Measurements from ENCODE around the gene HES1. TPM values are rescaled to one million over a fixed set of nuclear protein-coding genes. Genes with fewer than 3 reads are reported as not detected.

HES1 gene
- total and polyA plus RNA-seq, 10 of the 15 experiments (the other 5 are each of a cell fraction or from before 2014, with no cell fraction given): 0.46 to 5.3 (median 2.3) TPM

DNA sequence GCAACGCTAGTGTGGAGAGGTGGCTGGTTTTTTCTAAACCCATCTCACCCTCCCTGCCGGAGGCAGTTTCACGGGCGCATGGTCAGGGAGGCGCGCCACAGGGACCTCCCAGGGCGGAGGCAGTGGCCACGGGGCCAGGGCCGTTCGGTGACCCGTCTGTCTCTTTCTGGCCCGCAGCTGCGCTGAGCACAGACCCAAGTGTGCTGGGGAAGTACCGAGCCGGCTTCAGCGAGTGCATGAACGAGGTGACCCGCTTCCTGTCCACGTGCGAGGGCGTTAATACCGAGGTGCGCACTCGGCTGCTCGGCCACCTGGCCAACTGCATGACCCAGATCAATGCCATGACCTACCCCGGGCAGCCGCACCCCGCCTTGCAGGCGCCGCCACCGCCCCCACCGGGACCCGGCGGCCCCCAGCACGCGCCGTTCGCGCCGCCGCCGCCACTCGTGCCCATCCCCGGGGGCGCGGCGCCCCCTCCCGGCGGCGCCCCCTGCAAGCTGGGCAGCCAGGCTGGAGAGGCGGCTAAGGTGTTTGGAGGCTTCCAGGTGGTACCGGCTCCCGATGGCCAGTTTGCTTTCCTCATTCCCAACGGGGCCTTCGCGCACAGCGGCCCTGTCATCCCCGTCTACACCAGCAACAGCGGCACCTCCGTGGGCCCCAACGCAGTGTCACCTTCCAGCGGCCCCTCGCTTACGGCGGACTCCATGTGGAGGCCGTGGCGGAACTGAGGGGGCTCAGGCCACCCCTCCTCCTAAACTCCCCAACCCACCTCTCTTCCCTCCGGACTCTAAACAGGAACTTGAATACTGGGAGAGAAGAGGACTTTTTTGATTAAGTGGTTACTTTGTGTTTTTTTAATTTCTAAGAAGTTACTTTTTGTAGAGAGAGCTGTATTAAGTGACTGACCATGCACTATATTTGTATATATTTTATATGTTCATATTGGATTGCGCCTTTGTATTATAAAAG lies 1.8 kb downstream of the HES1 start (continued):
- TF ChIP-seq, protein P1, sequence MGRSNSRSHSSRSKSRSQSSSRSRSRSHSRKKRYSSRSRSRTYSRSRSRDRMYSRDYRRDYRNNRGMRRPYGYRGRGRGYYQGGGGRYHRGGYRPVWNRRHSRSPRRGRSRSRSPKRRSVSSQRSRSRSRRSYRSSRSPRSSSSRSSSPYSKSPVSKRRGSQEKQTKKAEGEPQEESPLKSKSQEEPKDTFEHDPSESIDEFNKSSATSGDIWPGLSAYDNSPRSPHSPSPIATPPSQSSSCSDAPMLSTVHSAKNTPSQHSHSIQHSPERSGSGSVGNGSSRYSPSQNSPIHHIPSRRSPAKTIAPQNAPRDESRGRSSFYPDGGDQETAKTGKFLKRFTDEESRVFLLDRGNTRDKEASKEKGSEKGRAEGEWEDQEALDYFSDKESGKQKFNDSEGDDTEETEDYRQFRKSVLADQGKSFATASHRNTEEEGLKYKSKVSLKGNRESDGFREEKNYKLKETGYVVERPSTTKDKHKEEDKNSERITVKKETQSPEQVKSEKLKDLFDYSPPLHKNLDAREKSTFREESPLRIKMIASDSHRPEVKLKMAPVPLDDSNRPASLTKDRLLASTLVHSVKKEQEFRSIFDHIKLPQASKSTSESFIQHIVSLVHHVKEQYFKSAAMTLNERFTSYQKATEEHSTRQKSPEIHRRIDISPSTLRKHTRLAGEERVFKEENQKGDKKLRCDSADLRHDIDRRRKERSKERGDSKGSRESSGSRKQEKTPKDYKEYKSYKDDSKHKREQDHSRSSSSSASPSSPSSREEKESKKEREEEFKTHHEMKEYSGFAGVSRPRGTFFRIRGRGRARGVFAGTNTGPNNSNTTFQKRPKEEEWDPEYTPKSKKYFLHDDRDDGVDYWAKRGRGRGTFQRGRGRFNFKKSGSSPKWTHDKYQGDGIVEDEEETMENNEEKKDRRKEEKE (IDR thresholded peaks at IDR 0.05): no peak
- TF ChIP-seq RCOR1 (conservative IDR thresholded peaks at IDR 0.05; ENCODE audit: low read depth, low read length): no peak
- no peak; the same call in 1 of the 2 replicates for TF ChIP-seq MTA3 (IDR thresholded peaks at IDR 0.05; ENCODE audit: borderline replicate concordance, low read length)
- peak; percentile 44; the same call in 1 of the 2 replicates for TF ChIP-seq NKRF (conservative IDR thresholded peaks at IDR 0.05)
- peak; percentile 40; the same call in 1 of the 2 replicates for TF ChIP-seq RUNX3 (IDR thresholded peaks at IDR 0.05; ENCODE audit: low read length)
- no peak for TF ChIP-seq NR2C2 (IDR thresholded peaks at IDR 0.05; ENCODE audit: borderline replicate concordance, control insufficient read depth, insufficient read length, low read depth)
- no peak for TF ChIP-seq SRF (IDR thresholded peaks at IDR 0.05; ENCODE audit: low read depth in 2 of 2, low read length in 2 of 2)
- TF ChIP-seq, protein P2, sequence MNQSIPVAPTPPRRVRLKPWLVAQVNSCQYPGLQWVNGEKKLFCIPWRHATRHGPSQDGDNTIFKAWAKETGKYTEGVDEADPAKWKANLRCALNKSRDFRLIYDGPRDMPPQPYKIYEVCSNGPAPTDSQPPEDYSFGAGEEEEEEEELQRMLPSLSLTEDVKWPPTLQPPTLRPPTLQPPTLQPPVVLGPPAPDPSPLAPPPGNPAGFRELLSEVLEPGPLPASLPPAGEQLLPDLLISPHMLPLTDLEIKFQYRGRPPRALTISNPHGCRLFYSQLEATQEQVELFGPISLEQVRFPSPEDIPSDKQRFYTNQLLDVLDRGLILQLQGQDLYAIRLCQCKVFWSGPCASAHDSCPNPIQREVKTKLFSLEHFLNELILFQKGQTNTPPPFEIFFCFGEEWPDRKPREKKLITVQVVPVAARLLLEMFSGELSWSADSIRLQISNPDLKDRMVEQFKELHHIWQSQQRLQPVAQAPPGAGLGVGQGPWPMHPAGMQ (IDR thresholded peaks at IDR 0.05; ENCODE audit: borderline replicate concordance): no peak
- TF ChIP-seq IKZF1 (conservative IDR thresholded peaks at IDR 0.05): peak; percentile 38; the same call in 1 of the 2 replicates
- TF ChIP-seq RBBP5 (conservative IDR thresholded peaks at IDR 0.05): no peak
- TF ChIP-seq MYC (IDR thresholded peaks at IDR 0.05; ENCODE audit: insufficient read depth, insufficient read length, insufficient replicate concordance, low read length, severe bottlenecking): peak; percentile 52
- TF ChIP-seq HDAC6 (IDR thresholded peaks at IDR 0.05; ENCODE audit: unreplicated experiment): peak; percentile 4
- TF ChIP-seq NRF1 (conservative IDR thresholded peaks at IDR 0.05; ENCODE audit: low read depth, low read length): no peak
- no peak for TF ChIP-seq ZNF274 (IDR thresholded peaks at IDR 0.05; ENCODE audit: insufficient read depth, insufficient read length)
- TF ChIP-seq BRCA1 (IDR thresholded peaks at IDR 0.05; ENCODE audit: low read depth, low read length): no peak
- TF ChIP-seq, protein P3, sequence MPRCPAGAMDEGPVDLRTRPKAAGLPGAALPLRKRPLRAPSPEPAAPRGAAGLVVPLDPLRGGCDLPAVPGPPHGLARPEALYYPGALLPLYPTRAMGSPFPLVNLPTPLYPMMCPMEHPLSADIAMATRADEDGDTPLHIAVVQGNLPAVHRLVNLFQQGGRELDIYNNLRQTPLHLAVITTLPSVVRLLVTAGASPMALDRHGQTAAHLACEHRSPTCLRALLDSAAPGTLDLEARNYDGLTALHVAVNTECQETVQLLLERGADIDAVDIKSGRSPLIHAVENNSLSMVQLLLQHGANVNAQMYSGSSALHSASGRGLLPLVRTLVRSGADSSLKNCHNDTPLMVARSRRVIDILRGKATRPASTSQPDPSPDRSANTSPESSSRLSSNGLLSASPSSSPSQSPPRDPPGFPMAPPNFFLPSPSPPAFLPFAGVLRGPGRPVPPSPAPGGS (IDR thresholded peaks at IDR 0.05; ENCODE audit: borderline replicate concordance, insufficient read depth, low read depth, low read length, poor library complexity, severe bottlenecking): no peak
- TF ChIP-seq RFX5 (IDR thresholded peaks at IDR 0.05; ENCODE audit: low read depth, low read length): no peak
- no peak for TF ChIP-seq STAT1 (conservative IDR thresholded peaks at IDR 0.05)
- TF ChIP-seq ETV6 (conservative IDR thresholded peaks at IDR 0.05 in 1 of 2, IDR thresholded peaks at IDR 0.05 in 1 of 2; ENCODE audit: borderline replicate concordance in 1 of 2, low read depth in 1 of 2): no peak

All from GM12878 (cell line).